ENCODE measurements around the gene COG3.
"Not testable (repeated sequence)": the region's sequence is repeated elsewhere in the genome, so short reads cannot be mapped to it uniquely, and the experiment has no call there.

Gene COG3

GRCh38 chr13:45417790-45418534 is 46.8 kb upstream of the COG3 start, which contains the start of gene SLC25A30:
TSS of gene SLC25A30 (minus strand) at chr13:45418373. CDS start at chr13:45411425, 6,948 bp downstream.
- Histone ChIP-seq H4K12ac (ENCODE audit: low read depth, low read length) (peak within 1 kb of the TSS; percentile 32), H3K4me2 (ENCODE audit: low read length) (peak within 1 kb of the TSS; percentile 77), H3K14ac (ENCODE audit: low read length) (peak within 1 kb of the TSS; percentile 54), H3K4me1 (ENCODE audit: control insufficient read depth in 1 of 2, insufficient read depth in 2 of 2, low read length in 2 of 2) (peaks cover 0 to 3% of the 10 kb centered on the region in 2 experiments), H3K9me3 (ENCODE audit: insufficient read depth, low read depth, low read length) (no peaks in the 10 kb centered on the region), H3K27me3 (ENCODE audit: insufficient read depth, low read length) (no peaks in the 10 kb centered on the region), H3K18ac (ENCODE audit: low read length) (peak within 1 kb of the TSS; percentile 64), H2AFZ (ENCODE audit: insufficient read depth, low read length, poor library complexity) (peak within 1 kb of the TSS; percentile 94), H3K36me3 (ENCODE audit: control insufficient read depth in 1 of 2, insufficient read depth in 2 of 2, low read length in 2 of 2) (no peaks in the 10 kb centered on the region), H3K23ac (ENCODE audit: low read length) (no peak within 1 kb of the TSS), H3K4me3 (ENCODE audit: low read depth, low read length) (peak within 1 kb of the TSS; percentile 82), H3K79me1 (ENCODE audit: low read length) (peaks cover 4% of the 10 kb centered on the region), H2AK5ac (ENCODE audit: low read length) (no peak within 1 kb of the TSS), H3K79me2 (ENCODE audit: control insufficient read depth, insufficient read depth, low read length, poor library complexity) (peaks cover 5% of the 10 kb centered on the region), H4K8ac (ENCODE audit: low read depth, low read length) (peak within 1 kb of the TSS; percentile 48), H3K9ac (ENCODE audit: low read length) (peak within 1 kb of the TSS; percentile 29), H3K4ac (ENCODE audit: low read depth, low read length) (no peak within 1 kb of the TSS), H4K91ac (ENCODE audit: low read depth, low read length) (peak within 1 kb of the TSS; percentile 4), H2BK12ac (ENCODE audit: low read length) (peak within 1 kb of the TSS; percentile 16), H2BK5ac (ENCODE audit: low read depth, low read length, poor library complexity) (peak within 1 kb of the TSS; percentile 29), H2BK120ac (ENCODE audit: insufficient read depth, low read length, poor library complexity) (no peak within 1 kb of the TSS), H3K27ac (ENCODE audit: low read depth, low read length) (peak within 1 kb of the TSS; percentile 9)
- WGBS (ENCODE audit: extremely low coverage, insufficient coverage, insufficient read length): no CpG with 5 or more reads among the region's 64 CpGs
- DNase-seq: peak; percentile 92 to 94

GRCh38 chr13:45419389-45419788 is 45.4 kb upstream of the COG3 start:
- WGBS (ENCODE audit: extremely low coverage, insufficient coverage, insufficient read length): no CpG with 5 or more reads among the region's 16 CpGs
- not testable (repeated sequence) for H4K91ac ChIP-seq (ENCODE audit: low read depth, low read length); H3K18ac ChIP-seq (ENCODE audit: low read length); H3K27ac ChIP-seq (ENCODE audit: low read depth, low read length); H3K4me3 ChIP-seq (ENCODE audit: low read depth, low read length); H3K9me3 ChIP-seq (ENCODE audit: insufficient read depth, low read depth, low read length); H2BK5ac ChIP-seq (ENCODE audit: low read depth, low read length, poor library complexity); H3K79me2 ChIP-seq (ENCODE audit: control insufficient read depth, insufficient read depth, low read length, poor library complexity); H3K23ac ChIP-seq (ENCODE audit: low read length); H3K4me2 ChIP-seq (ENCODE audit: low read length); H3K14ac ChIP-seq (ENCODE audit: low read length); H3K4me1 ChIP-seq (ENCODE audit: control insufficient read depth in 1 of 2, insufficient read depth in 2 of 2, low read length in 2 of 2); H2AK5ac ChIP-seq (ENCODE audit: low read length); H2BK120ac ChIP-seq (ENCODE audit: insufficient read depth, low read length, poor library complexity); H2AFZ ChIP-seq (ENCODE audit: insufficient read depth, low read length, poor library complexity); H3K27me3 ChIP-seq (ENCODE audit: insufficient read depth, low read length); H3K36me3 ChIP-seq (ENCODE audit: control insufficient read depth in 1 of 2, insufficient read depth in 2 of 2, low read length in 2 of 2); H3K4ac ChIP-seq (ENCODE audit: low read depth, low read length); DNase-seq; H3K79me1 ChIP-seq (ENCODE audit: low read length); H3K9ac ChIP-seq (ENCODE audit: low read length); H4K8ac ChIP-seq (ENCODE audit: low read depth, low read length); H4K12ac ChIP-seq (ENCODE audit: low read depth, low read length); H2BK12ac ChIP-seq (ENCODE audit: low read length)

GRCh38 chr13:45419945-45420344 is 44.8 kb upstream of the COG3 start:
- H4K8ac ChIP-seq (ENCODE audit: low read depth, low read length): no peak overlapping the region
- no peak overlapping the region for H2AFZ ChIP-seq (ENCODE audit: insufficient read depth, low read length, poor library complexity)
- peaks cover 0 to 3% of the 10 kb centered on the region in 2 experiments for H3K4me1 ChIP-seq (ENCODE audit: control insufficient read depth in 1 of 2, insufficient read depth in 2 of 2, low read length in 2 of 2)
- no peaks in the 10 kb centered on the region for H3K36me3 ChIP-seq (ENCODE audit: control insufficient read depth in 1 of 2, insufficient read depth in 2 of 2, low read length in 2 of 2)
- H3K27me3 ChIP-seq (ENCODE audit: insufficient read depth, low read length): no peaks in the 10 kb centered on the region
- no peak overlapping the region for H4K12ac ChIP-seq (ENCODE audit: low read depth, low read length)
- H3K27ac ChIP-seq (ENCODE audit: low read depth, low read length): no peak overlapping the region
- H4K91ac ChIP-seq (ENCODE audit: low read depth, low read length): no peak overlapping the region
- H2BK12ac ChIP-seq (ENCODE audit: low read length): no peak overlapping the region
- no peak overlapping the region for H3K4me3 ChIP-seq (ENCODE audit: low read depth, low read length)
- no peak for DNase-seq
- no peak overlapping the region for H2AK5ac ChIP-seq (ENCODE audit: low read length)
- H3K4me2 ChIP-seq (ENCODE audit: low read length): no peak overlapping the region
- H2BK5ac ChIP-seq (ENCODE audit: low read depth, low read length, poor library complexity): no peak overlapping the region
- no peak overlapping the region for H3K4ac ChIP-seq (ENCODE audit: low read depth, low read length)
- no peak overlapping the region for H3K18ac ChIP-seq (ENCODE audit: low read length)
- no peak overlapping the region for H3K9ac ChIP-seq (ENCODE audit: low read length)
- H3K23ac ChIP-seq (ENCODE audit: low read length): no peak overlapping the region
- H3K14ac ChIP-seq (ENCODE audit: low read length): no peak overlapping the region
- peaks cover 5% of the 10 kb centered on the region for H3K79me2 ChIP-seq (ENCODE audit: control insufficient read depth, insufficient read depth, low read length, poor library complexity)
- no peaks in the 10 kb centered on the region for H3K9me3 ChIP-seq (ENCODE audit: insufficient read depth, low read depth, low read length)
- no peak overlapping the region for H2BK120ac ChIP-seq (ENCODE audit: insufficient read depth, low read length, poor library complexity)
- no CpG with 5 or more reads among the region's 1 CpG for WGBS (ENCODE audit: extremely low coverage, insufficient coverage, insufficient read length)
- peaks cover 4% of the 10 kb centered on the region for H3K79me1 ChIP-seq (ENCODE audit: low read length)

GRCh38 chr13:45422731-45423292 is 41.9 kb upstream of the COG3 start:
- Histone ChIP-seq H2BK12ac (ENCODE audit: low read length) (no peak overlapping the region), H3K27me3 (ENCODE audit: insufficient read depth, low read length) (no peaks in the 10 kb centered on the region), H3K9me3 (ENCODE audit: insufficient read depth, low read depth, low read length) (no peaks in the 10 kb centered on the region), H3K9ac (ENCODE audit: low read length) (no peak overlapping the region), H3K27ac (ENCODE audit: low read depth, low read length) (no peak overlapping the region), H3K14ac (ENCODE audit: low read length) (no peak overlapping the region), H3K79me2 (ENCODE audit: control insufficient read depth, insufficient read depth, low read length, poor library complexity) (peaks cover 3% of the 10 kb centered on the region), H3K18ac (ENCODE audit: low read length) (no peak overlapping the region), H4K12ac (ENCODE audit: low read depth, low read length) (no peak overlapping the region), H4K8ac (ENCODE audit: low read depth, low read length) (no peak overlapping the region), H3K4me1 (ENCODE audit: control insufficient read depth in 1 of 2, insufficient read depth in 2 of 2, low read length in 2 of 2) (no peaks in the 10 kb centered on the region), H3K4ac (ENCODE audit: low read depth, low read length) (no peak overlapping the region), H3K79me1 (ENCODE audit: low read length) (peaks cover 3% of the 10 kb centered on the region), H3K4me2 (ENCODE audit: low read length) (no peak overlapping the region), H2BK120ac (ENCODE audit: insufficient read depth, low read length, poor library complexity) (no peak overlapping the region), H4K91ac (ENCODE audit: low read depth, low read length) (no peak overlapping the region), H3K23ac (ENCODE audit: low read length) (no peak overlapping the region), H2BK5ac (ENCODE audit: low read depth, low read length, poor library complexity) (no peak overlapping the region), H2AFZ (ENCODE audit: insufficient read depth, low read length, poor library complexity) (no peak overlapping the region), H3K4me3 (ENCODE audit: low read depth, low read length) (no peak overlapping the region), H3K36me3 (ENCODE audit: control insufficient read depth in 1 of 2, insufficient read depth in 2 of 2, low read length in 2 of 2) (no peaks in the 10 kb centered on the region), H2AK5ac (ENCODE audit: low read length) (no peak overlapping the region)
- no CpG with 5 or more reads among the region's 3 CpGs for WGBS (ENCODE audit: extremely low coverage, insufficient coverage, insufficient read length)
- no peak for DNase-seq
